Measurements from ENCODE around the gene STK32C. TPM values are rescaled to one million over a fixed set of nuclear protein-coding genes. Genes with fewer than 3 reads are reported as not detected.
"Not testable (repeated sequence)": the region's sequence is repeated elsewhere in the genome, so short reads cannot be mapped to it uniquely, and the experiment has no call there.

Gene STK32C
- total RNA-seq, 1 donor from 2014 or later: 12.2 TPM

DNA sequence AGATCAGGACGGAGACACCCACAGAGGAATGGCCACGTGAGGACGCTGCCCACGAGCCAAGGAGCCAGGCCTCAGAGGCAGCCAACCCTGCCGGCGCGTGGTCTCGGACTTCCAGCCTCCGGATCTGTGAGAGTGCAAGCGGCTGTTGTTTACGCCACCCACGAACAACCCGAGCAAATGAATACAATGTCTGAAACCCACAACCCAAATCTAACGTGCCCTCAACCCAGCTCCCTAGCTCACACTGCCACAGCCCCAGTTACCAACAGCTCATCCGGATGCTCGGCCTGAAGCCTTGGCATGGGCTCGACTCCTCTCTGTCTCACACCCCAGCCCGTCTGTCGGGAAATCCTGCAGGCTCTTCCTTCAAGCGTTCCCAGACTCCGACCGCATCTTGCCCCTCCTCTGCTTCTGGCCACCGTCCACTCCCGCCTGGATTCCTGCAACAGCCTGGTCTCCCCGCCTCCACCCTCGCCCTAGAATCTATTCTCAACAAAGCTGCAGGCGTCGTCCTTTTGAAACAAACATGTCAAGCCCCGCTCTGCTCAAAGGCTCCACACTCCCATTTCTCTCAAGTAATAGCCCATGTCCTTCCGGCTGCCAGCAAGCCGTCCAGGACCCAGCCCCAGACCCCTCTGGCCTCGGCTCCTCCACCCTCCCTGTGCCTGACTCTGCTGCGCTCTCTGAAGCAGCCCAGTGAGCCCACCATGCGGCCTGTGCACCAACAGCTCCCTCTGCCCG lies 35.3 kb downstream of the STK32C start:
- no peak for DNase-seq (ENCODE audit: low read depth)
- H3K4me3 ChIP-seq (ENCODE audit: low read depth, low read length): no peak overlapping the region
- peaks cover 11% of the 10 kb centered on the region for H3K27me3 ChIP-seq (ENCODE audit: control insufficient read depth, insufficient read depth, low read length)
- no peaks in the 10 kb centered on the region for H3K36me3 ChIP-seq (ENCODE audit: control insufficient read depth, insufficient read depth, low read length)
- TF ChIP-seq, protein P1, sequence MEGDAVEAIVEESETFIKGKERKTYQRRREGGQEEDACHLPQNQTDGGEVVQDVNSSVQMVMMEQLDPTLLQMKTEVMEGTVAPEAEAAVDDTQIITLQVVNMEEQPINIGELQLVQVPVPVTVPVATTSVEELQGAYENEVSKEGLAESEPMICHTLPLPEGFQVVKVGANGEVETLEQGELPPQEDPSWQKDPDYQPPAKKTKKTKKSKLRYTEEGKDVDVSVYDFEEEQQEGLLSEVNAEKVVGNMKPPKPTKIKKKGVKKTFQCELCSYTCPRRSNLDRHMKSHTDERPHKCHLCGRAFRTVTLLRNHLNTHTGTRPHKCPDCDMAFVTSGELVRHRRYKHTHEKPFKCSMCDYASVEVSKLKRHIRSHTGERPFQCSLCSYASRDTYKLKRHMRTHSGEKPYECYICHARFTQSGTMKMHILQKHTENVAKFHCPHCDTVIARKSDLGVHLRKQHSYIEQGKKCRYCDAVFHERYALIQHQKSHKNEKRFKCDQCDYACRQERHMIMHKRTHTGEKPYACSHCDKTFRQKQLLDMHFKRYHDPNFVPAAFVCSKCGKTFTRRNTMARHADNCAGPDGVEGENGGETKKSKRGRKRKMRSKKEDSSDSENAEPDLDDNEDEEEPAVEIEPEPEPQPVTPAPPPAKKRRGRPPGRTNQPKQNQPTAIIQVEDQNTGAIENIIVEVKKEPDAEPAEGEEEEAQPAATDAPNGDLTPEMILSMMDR (IDR thresholded peaks at IDR 0.05; ENCODE audit: insufficient read depth, low read length, poor library complexity, severe bottlenecking): no peak

DNA sequence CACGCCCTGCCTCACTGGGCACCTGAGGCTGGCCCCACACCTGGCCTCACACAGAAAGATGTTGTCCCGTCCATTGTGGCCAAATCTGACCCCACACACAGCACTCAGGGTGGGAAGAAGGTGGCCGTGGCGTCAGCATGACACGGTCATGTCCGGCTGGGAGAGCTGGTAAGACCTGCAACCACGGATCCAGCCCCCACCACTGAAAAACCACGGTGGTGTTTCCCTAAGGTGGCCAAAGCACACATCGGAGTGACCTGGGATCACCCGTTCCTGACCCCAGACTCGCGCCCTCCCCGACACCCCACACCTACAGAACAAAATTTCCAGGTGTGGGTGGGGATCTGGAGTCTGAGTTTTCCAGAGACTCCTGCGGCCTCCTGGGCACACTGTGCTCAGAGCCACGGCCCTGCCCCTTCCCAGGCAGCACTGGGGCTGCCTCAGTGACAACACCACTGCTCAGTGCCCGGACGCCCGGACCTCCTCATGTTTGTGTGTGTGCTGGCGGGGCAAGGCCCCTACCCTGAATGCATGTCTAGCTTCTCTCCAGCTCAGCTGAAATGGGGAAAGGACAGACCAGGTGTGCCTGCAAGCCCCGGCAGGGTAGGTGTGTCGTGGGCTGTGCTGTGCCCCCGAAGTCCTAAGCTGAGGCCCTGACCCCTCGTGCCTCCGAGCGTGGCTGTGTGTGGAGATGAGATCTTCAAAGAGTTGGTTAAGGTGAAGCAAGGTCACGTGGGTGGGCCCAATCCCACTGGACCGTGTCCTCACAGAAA lies 36.1 kb downstream of the STK32C start:
- TF ChIP-seq, protein P1 (IDR thresholded peaks at IDR 0.05; ENCODE audit: insufficient read depth, low read length, poor library complexity, severe bottlenecking): no peak
- H3K4me3 ChIP-seq (ENCODE audit: low read depth, low read length): no peak overlapping the region
- H3K36me3 ChIP-seq (ENCODE audit: control insufficient read depth, insufficient read depth, low read length): no peaks in the 10 kb centered on the region
- H3K27me3 ChIP-seq (ENCODE audit: control insufficient read depth, insufficient read depth, low read length): peaks cover 12% of the 10 kb centered on the region
- no peak for DNase-seq (ENCODE audit: low read depth)

DNA sequence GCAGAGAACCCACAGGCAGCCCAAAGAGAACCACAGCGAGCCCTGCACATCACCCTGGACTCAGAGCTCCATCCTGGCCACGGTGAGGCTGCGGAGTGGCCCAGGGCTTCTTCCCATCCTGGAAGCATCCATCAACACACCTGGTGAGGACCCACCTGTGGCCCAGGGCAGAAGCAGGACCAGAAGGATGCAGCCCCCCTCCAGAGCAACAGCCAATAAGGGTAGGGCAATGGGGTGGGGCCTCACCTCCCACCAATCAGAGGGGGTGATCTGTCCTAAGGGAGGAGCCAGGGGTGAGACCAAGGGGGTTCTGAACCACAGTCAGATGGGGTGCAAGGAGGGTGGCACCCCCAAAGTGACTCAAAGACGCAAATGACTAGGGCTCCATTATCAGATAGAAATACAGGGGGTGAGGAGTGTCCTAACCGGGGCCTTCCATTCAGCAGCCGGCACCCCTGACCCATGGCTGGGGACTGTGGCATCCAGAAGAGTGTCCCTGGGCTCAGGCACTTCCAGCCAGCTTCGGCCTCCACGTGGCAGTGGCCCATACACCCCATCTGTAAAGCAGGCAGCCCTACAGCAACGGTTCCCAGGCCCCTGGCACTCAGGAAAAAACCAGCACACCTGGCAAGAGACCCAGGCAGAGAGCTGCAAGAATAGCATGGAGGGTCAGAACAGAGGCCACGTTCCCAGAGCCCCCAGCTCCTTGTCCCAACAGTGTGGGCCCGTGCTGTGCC lies 36.9 kb downstream of the STK32C start:
- TF ChIP-seq, protein P1 (IDR thresholded peaks at IDR 0.05; ENCODE audit: insufficient read depth, low read length, poor library complexity, severe bottlenecking): no peak
- peaks cover 14% of the 10 kb centered on the region for H3K27me3 ChIP-seq (ENCODE audit: control insufficient read depth, insufficient read depth, low read length)

DNA sequence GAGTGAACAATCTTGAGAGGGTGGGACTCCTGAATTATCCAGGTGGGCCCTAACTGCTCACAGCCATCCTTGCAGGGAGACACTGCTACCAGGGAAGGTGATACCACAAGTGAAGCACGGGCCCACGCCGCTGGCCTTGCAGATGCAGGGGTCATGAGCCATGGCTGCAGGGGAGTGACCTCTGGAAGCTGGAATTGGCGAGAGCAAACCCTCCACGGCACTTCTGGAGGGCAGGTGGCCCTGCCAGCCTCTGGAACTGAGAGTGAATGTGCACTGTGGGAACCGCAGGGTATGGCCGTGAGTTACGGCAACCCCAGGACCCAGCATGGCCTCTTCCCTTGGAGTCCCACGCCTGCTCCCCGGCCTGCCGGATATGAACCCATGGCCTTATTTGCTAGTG lies 37.5 kb downstream of the STK32C start:
- H3K36me3 ChIP-seq (ENCODE audit: control insufficient read depth, insufficient read depth, low read length): no peaks in the 10 kb centered on the region
- H3K27me3 ChIP-seq (ENCODE audit: control insufficient read depth, insufficient read depth, low read length): peaks cover 20% of the 10 kb centered on the region
- H3K4me3 ChIP-seq (ENCODE audit: low read depth, low read length): no peak overlapping the region
- TF ChIP-seq, protein P1 (IDR thresholded peaks at IDR 0.05; ENCODE audit: insufficient read depth, low read length, poor library complexity, severe bottlenecking): no peak
- no peak for DNase-seq (ENCODE audit: low read depth)

More for the DNA sequence above, 36.9 kb downstream of the STK32C start:
- DNase-seq (ENCODE audit: low read depth): no peak
- Histone ChIP-seq H3K36me3 (ENCODE audit: control insufficient read depth, insufficient read depth, low read length) (no peaks in the 10 kb centered on the region), H3K4me3 (ENCODE audit: low read depth, low read length) (no peak overlapping the region)

DNA sequence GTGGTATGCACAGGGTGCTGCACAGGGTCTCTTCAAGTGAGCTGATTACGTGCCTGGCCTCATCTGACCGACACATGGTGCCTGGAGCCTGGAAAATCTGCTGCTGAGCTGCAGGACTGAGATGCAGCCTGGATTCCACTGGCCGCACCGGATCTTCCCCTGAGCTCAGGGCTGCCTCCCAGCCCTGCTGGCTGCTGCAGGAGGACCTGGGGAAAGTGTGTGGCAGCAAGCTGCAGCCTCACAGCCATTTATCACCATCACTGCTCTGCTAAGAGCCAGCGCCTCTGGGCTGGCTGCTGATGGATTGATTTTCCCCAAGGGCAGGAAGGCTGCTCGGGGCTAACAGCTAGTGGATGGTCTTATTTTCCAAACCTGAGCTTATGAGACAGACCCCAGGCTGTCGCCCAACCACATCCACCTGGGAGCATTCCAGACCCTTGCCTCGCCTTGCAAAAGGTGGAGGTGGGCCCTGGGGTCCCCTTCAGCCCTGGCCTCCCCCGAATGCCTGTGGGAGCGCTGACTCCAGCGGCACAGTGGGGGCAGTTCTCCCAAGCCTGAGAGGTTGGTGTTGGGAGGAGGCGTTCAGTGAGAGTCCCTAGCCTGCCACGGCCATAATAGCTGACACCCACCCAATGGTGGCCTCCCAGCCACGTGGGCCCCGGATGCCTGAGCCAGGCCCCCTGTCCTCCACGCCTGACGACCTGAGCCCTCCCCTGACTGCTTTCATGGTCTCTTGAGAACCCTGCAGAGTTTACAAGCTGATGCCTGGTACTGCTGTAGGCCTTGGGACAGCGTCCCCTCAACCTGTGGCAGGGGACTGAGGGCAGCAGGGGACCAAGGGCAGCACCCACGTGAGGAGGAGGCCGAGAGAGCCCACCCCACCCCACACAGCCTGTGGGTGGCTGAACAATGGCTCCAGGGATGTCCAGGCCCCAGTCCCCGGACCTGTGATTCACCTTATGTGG lies 38.2 kb downstream of the STK32C start:
- H3K36me3 ChIP-seq (ENCODE audit: control insufficient read depth, insufficient read depth, low read length): no peaks in the 10 kb centered on the region
- H3K27me3 ChIP-seq (ENCODE audit: control insufficient read depth, insufficient read depth, low read length): peaks cover 26% of the 10 kb centered on the region
- no peak overlapping the region for H3K4me3 ChIP-seq (ENCODE audit: low read depth, low read length)
- DNase-seq (ENCODE audit: low read depth): no peak
- TF ChIP-seq, protein P1 (IDR thresholded peaks at IDR 0.05; ENCODE audit: insufficient read depth, low read length, poor library complexity, severe bottlenecking): no peak

DNA sequence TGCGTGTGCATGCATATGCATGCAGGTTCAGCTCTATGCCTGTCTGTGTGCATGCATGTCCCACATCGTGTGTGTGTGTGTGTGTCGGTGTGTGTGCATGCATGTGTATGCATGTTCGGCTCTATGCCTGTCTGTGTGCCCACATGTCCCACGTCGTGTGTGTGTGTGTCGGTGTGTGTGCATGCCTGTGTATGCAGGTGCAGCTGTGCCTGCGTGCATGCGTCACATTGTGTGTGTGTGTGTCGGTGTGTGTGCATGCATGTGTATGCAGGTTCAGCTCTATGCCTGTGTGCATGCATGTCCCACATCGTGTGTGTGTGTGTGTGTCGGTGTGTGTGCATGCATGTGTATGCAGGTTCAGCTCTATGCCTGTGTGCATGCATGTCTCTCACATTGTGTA lies 39.8 kb downstream of the STK32C start:
- peaks cover 30% of the 10 kb centered on the region for H3K27me3 ChIP-seq (ENCODE audit: control insufficient read depth, insufficient read depth, low read length)
- not testable (repeated sequence) for H3K4me3 ChIP-seq (ENCODE audit: low read depth, low read length); H3K36me3 ChIP-seq (ENCODE audit: control insufficient read depth, insufficient read depth, low read length); DNase-seq (ENCODE audit: low read depth)

All from kidney epithelial cell (primary cell).